PC-9 (cell line): ENCODE measurements around the gene TNFRSF12A. TPM values are rescaled to one million over a fixed set of nuclear protein-coding genes. Genes with fewer than 3 reads are reported as not detected.

Source experiments
- BruUV-seq: library from RNA; stranded (reverse); fragments of 400-500 nt; replicated peaks from 2 replicates; lab custom pipeline; 2021; lab: Mats Ljungman, UMichigan
- CTCF ChIA-PET: fragments of 300-600 bp; sonication (Branson Sonifier 250); formaldehyde crosslinking; loops from one replicate; lab custom pipeline; 2022; ENCODE audit warnings: antibody characterized with exemption; lab: Charles Lee
- POLR2A ChIA-PET: fragments of 300-600 bp; sonication (Branson Sonifier 250); formaldehyde crosslinking; loops from one replicate; lab custom pipeline; 2022; ENCODE audit warnings: antibody characterized with exemption; ENCODE audit not compliant: unreplicated experiment; lab: Charles Lee
- DNase-seq, 2 experiments: peaks; one replicate each; pipeline versions ENCODE4 v3.0.0 to v3.0.0-alpha.2; 2015 to 2022; ENCODE audit warnings: mixed read lengths in 1 of 2
- H2AFZ ChIP-seq: fragments of 200-600 bp; sonication (generic); 2 replicates; pipeline ENCODE4 v1.8.1; 2017; ENCODE audit warnings: antibody characterized with exemption
- H3F3A ChIP-seq: fragments of 200-600 bp; sonication (generic); 2 replicates; pipeline ENCODE4 v1.8.1; 2017; ENCODE audit warnings: antibody characterized with exemption, mild to moderate bottlenecking, low read depth; ENCODE audit not compliant: insufficient read depth
- H3K27ac ChIP-seq: fragments of 200-600 bp; sonication (generic); 2 replicates; pipeline ENCODE4 v1.6.1; 2016; ENCODE audit warnings: mixed run types
- H3K27me3 ChIP-seq: fragments of 200-600 bp; sonication (generic); 2 replicates; pipeline ENCODE4 v1.6.1; 2016; ENCODE audit warnings: low read depth, mixed run types; ENCODE audit not compliant: insufficient read depth
- H3K36me3 ChIP-seq: fragments of 200-600 bp; sonication (generic); 2 replicates; pipeline ENCODE4 v1.6.1; 2016; ENCODE audit warnings: low read depth, mixed run types
- H3K4me1 ChIP-seq: fragments of 200-600 bp; sonication (generic); replicated peaks from 2 replicates; pipeline ENCODE4 v1.6.1; 2016; ENCODE audit warnings: mixed run types; ENCODE audit not compliant: insufficient read depth
- H3K4me2 ChIP-seq: fragments of 200-600 bp; sonication (generic); 2 replicates; pipeline ENCODE4 v1.6.1; 2017; ENCODE audit warnings: mixed run types
- H3K4me3 ChIP-seq: fragments of 200-600 bp; sonication (generic); 2 replicates; pipeline ENCODE4 v1.6.1; 2016; ENCODE audit warnings: mixed run types
- H3K79me2 ChIP-seq: fragments of 200-600 bp; sonication (generic); 2 replicates; pipeline ENCODE4 v1.6.1; 2017; ENCODE audit warnings: low read depth, mixed run types
- H3K9me2 ChIP-seq: fragments of 200-600 bp; sonication (generic); 2 replicates; pipeline ENCODE4 v1.8.1; 2017; ENCODE audit warnings: mild to moderate bottlenecking; ENCODE audit not compliant: insufficient read depth
- H3K9me3 ChIP-seq: fragments of 200-600 bp; sonication (generic); 2 replicates; pipeline ENCODE4 v1.8.1; 2016; ENCODE audit warnings: low read depth; ENCODE audit not compliant: insufficient read depth
- H4K20me1 ChIP-seq: fragments of 200-600 bp; sonication (generic); 2 replicates; pipeline ENCODE4 v1.8.1; 2017; ENCODE audit not compliant: insufficient read depth
- CTCF ChIP-seq: fragments of 200-600 bp; sonication (generic); conservative IDR thresholded peaks from 2 replicates; pipeline ENCODE4 v1.6.1; 2017; ENCODE audit warnings: mixed run types, antibody characterized with exemption, mild to moderate bottlenecking, moderate library complexity
- EZH2 ChIP-seq: fragments of 200-600 bp; sonication (generic); IDR thresholded peaks from 2 replicates; pipeline ENCODE4 v1.8.0; 2017; ENCODE audit warnings: antibody characterized with exemption, low read depth
- intact Hi-C: fragments of 100-400 bp; cut with micrococcal nuclease; formaldehyde crosslinking; loops from one replicate; pipeline ENCODE4 v1.10.0; 2022; ENCODE audit not compliant: unreplicated experiment
- total RNA-seq: library from RNA; stranded (reverse); gene quantifications from 2 replicates; pipeline ENCODE4 v1.2.3, GENCODE V29; 2021

Gene TNFRSF12A
- total RNA-seq, 1 experiment from 2014 or later: 226 TPM

GRCh38 chr16:2983706-2984136 lies 36.4 kb upstream of the TNFRSF12A start:
- peak overlapping the region; percentile 71 for H3K4me2 ChIP-seq
- TF ChIP-seq CTCF: peak; percentile 88
- no peak for TF ChIP-seq EZH2
- peaks cover 10% of the 10 kb centered on the region for H3K79me2 ChIP-seq
- H3K4me3 ChIP-seq: peak overlapping the region; percentile 46; the same call in 1 of the 2 replicates
- peak; percentile 66 to 91 for DNase-seq
- H4K20me1 ChIP-seq: no peaks in the 10 kb centered on the region
- no peaks in the 10 kb centered on the region for H3K9me3 ChIP-seq
- peaks cover 22% of the 10 kb centered on the region for H3K4me1 ChIP-seq
- H3K9me2 ChIP-seq: no peaks in the 10 kb centered on the region
- no peaks in the 10 kb centered on the region for H3K27me3 ChIP-seq
- ChIA-PET POLR2A (no interaction called here), CTCF (interaction anchor here (1.1 kb wide), 1 partner anchor 9 kb away, joined by 3 read pairs; no protein-coding TSS in a partner anchor)
- no TSS peak for BruUV-seq
- H2AFZ ChIP-seq: no peak overlapping the region
- intact Hi-C loops: loop anchor here (1.0 to 2.0 kb wide), 4 partner anchors 19 to 56 kb away; partner anchors contain the start of gene KREMEN2
- no peak overlapping the region for H3K27ac ChIP-seq
- H3K36me3 ChIP-seq: no peaks in the 10 kb centered on the region
- H3F3A ChIP-seq: peaks cover 32% of the 10 kb centered on the region; the same call in 1 of the 2 replicates

GRCh38 chr16:2985462-2985861 lies 34.7 kb upstream of the TNFRSF12A start:
- no peak for DNase-seq
- no peaks in the 10 kb centered on the region for H4K20me1 ChIP-seq
- H3K9me2 ChIP-seq: no peaks in the 10 kb centered on the region
- H3K4me3 ChIP-seq: no peak overlapping the region
- H3K4me2 ChIP-seq: no peak overlapping the region
- H2AFZ ChIP-seq: no peak overlapping the region
- no peaks in the 10 kb centered on the region for H3K79me2 ChIP-seq
- H3K36me3 ChIP-seq: no peaks in the 10 kb centered on the region
- ChIA-PET POLR2A (no interaction called here), CTCF (no interaction called here)
- intact Hi-C loops: no loop called here
- TF ChIP-seq EZH2: no peak
- no peak for TF ChIP-seq CTCF
- peaks cover 32% of the 10 kb centered on the region; the same call in 1 of the 2 replicates for H3F3A ChIP-seq
- H3K9me3 ChIP-seq: no peaks in the 10 kb centered on the region
- peaks cover 18% of the 10 kb centered on the region; the same call in 1 of the 2 replicates for H3K4me1 ChIP-seq
- no TSS peak for BruUV-seq
- H3K27ac ChIP-seq: no peak overlapping the region
- H3K27me3 ChIP-seq: no peaks in the 10 kb centered on the region

- Histone ChIP-seq H3K9me2 (no peaks in the 10 kb centered on the region), H3K4me2 (no peak overlapping the region)
- CTCF ChIA-PET: no interaction called here
Measured at GRCh38 chr16:2985893-2986355, 34.2 kb upstream of the TNFRSF12A start.

More at GRCh38 chr16:2985893-2986355, 34.2 kb upstream of the TNFRSF12A start:
- BruUV-seq: no TSS peak
- no peak overlapping the region for H2AFZ ChIP-seq
- no peak overlapping the region for H3K27ac ChIP-seq
- no peaks in the 10 kb centered on the region for H3K36me3 ChIP-seq
- no peak overlapping the region for H3K4me3 ChIP-seq
- intact Hi-C loops: no loop called here
- peaks cover 20% of the 10 kb centered on the region; the same call in 1 of the 2 replicates for H3K4me1 ChIP-seq
- no peak for TF ChIP-seq CTCF
- DNase-seq: no peak
- H3K79me2 ChIP-seq: no peaks in the 10 kb centered on the region
- POLR2A ChIA-PET: no interaction called here
- no peaks in the 10 kb centered on the region for H3K9me3 ChIP-seq
- H3K27me3 ChIP-seq: no peaks in the 10 kb centered on the region
- no peaks in the 10 kb centered on the region for H4K20me1 ChIP-seq
- H3F3A ChIP-seq: peaks cover 32% of the 10 kb centered on the region; the same call in 1 of the 2 replicates
